ENCODE results near the gene DDX25.
"Not testable (repeated sequence)": the region's sequence is repeated elsewhere in the genome, so short reads cannot be mapped to it uniquely, and the experiment has no call there.

Gene DDX25

DNA sequence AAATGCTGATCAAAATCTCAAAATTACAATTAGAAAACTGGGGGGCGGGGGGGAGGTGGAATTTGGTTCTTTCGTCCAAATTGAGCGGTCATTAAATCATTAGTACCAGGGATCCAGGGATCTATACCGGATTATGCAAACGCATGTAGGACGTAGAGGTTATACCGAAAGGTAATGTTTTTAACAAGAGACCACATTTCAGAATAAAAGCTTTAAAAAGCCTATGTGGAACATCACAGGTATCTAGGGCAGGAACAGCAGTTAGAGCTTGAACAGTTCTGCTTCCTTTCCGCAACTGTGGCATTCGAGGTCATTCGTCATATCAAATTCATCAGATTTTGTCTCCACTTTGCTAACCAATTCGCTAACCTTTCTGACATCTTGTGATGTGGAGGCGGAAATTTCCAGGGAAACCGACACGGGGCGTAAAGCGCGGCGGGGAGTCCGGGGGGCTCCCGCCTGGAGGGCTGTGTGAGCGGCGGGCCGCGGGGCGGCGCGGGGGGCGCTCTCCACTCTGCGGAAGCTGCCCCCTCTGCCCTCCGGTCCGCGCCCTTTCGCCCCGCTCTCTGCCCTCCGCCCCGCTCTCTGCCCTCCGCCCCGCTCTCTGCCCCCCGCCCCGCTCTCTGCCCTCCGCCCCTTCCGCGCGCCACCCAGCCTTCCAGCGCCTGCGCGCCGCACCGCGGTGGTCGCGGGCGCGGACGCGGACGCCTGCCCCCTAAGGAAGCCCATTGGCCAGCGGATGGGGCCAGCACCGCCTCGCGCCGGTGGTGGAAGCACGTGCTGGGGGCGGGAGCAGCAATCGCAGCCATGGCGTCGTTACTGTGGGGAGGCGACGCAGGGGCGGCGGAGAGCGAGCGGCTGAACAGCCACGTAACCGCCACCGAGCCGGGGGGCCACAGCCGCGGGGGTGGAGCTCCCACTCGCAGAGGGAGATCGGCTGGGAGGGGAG lies at the start of gene DDX25:
DDX25 (plus strand) TSS at position 798 of the 949 bp plus-strand sequence; CDS start at position 808, 10 bp downstream.
- DNase-seq = peak; percentile 32

- not testable (repeated sequence) for DNase-seq
These were observed 46.6 kb upstream of the DDX25 start for GRCh38 chr11:125857670-125858069.

DNA sequence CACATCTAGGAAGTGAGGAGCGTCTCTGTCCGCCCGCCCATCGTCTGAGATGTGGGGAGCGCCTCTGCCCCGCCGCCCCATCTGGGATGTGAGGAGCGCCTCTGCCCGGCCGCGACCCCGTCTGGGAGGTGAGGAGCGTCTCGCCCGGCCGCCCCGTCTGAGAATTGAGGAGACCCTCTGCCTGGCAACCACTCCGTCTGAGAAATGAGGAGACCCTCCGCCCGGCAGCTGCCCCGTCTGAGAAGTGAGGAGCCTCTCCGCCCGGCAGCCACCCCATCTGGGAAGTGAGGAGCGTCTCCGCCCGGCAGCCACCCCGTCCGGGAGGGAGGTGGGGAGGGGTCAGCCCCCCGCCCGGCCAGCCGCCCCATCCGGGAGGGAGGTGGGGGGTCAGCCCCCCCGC lies 41.5 kb upstream of the DDX25 start:
- DNase-seq = not testable (repeated sequence)

DNA sequence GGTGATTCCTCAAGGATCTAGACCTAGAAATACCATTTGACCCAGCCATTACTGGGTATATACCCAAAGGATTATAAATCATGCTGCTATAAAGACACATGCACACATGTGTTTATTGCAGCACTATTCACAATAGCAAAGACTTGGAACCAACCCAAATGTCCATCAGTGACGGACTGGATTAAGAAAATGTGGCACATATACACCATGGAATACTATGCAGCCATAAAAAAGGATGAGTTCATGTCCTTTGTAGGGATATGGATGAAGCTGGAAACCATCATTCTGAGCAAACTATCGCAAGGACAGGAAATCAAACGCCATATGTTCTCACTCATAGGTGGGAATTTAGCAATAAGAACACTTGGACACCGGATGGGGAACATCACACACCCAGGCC lies 39.0 kb upstream of the DDX25 start:
- DNase-seq = not testable (repeated sequence)

- DNase-seq = no peak
These were observed 34.8 kb upstream of the DDX25 start for GRCh38 chr11:125869521-125869920.

GRCh38 chr11:125871391-125872137 lies 32.7 kb upstream of the DDX25 start:
- no peak for DNase-seq

- DNase-seq = no peak
These were observed 32.2 kb upstream of the DDX25 start for GRCh38 chr11:125872138-125872491.

DNA sequence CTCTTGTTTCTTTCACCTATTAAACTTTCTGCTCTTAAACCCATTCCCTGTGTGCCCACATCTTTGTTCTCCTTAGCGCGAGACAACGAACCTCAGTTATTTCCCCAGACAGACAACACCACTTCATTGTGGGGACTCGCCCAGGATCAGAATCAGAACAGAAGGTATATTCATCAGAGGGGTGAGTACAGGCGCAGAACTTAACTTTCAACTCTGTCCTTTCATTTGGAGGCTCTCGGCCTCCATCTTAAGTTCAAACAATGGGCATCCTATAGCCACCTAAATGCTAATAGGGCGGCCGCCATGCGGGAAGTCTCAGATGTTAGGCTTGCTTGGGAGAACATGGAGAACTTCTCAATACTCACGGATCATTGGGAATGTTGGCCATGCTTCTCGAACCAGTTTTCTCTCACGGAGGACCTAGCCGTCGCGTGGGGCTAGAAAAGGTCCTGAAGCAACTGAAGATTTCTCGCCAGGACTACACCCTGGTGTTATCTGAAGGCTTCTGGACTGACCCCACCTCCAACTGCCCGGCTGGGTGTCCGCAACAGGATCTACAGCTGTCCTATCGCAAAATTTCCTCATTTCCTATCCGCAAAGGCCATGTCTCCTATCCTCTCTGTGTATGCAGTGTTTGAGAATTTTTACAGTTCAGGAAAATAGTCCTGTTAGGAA lies 30.3 kb upstream of the DDX25 start:
- no peak for DNase-seq

DNA sequence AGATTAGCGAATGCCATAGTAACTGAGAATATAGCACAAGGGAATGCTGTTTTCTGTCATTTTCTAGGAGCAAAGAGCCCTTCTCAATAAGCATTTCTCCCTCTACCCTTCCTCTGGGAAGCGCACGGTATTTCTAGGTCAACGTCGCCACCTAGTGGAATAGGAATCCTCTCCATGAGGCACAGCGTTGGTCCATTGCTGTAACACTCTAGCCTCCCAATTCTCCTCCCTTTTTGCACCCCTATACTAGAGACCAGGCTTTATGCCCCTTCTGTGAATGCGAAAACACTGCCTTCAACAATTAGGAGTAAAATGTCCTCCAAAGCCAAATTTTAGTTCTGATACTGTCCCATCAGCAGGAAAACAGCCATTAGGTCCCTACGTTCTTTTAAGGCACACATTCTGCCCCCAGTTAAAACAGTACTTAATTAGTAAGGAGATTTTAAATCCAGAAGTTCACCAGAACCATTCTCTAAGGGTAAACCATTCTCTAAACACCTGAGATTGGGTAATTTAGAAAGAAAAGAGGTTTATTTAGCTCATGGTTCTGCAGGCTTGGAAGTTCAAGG lies 29.7 kb upstream of the DDX25 start:
- peak; percentile 16 for DNase-seq

GRCh38 chr11:125881291-125881690 lies 23.0 kb upstream of the DDX25 start:
- DNase-seq = no peak

DNA sequence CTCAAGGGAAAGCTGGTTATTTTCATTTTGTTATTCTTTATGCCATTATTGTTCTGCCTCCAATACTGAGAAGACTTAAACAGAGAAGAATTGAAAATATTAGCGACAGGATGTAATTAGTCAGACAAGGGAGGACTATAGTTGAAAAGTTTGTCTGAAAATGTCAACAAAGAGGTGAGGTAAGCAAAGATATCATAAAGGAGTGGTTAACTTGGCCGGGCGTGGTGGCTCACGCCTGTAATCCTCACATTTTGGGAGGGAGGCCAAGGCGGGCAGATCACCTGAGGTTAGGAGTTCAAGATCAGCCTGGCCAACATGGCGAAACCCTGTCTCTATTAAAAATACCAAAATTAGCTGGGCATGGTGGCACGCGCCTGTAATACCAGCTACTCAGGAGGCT lies 20.9 kb upstream of the DDX25 start:
- no peak for DNase-seq

DNA sequence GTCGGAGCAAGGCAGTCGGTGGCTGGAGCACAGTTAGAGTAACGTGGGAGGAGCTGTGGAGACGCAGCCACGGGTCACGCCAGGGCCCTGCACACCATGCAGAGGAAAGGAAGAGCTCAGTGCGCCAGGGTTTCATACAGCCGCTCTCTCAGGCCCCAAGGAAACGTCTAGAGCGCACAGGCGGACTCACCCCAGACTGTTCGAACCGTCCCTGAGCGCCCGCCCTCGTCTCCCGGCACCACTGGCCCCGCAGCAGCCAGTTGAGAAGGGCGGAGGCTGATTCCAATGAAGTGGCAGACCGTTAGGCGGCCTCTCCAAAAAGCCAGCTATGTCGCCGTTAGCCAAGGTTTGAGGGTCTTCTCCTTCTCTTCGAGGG lies 17.3 kb upstream of the DDX25 start:
- DNase-seq = peak; percentile 62

GRCh38 chr11:125887373-125888324 lies 16.7 kb upstream of the DDX25 start, which contains the start of gene HYLS1:
Gene HYLS1, plus strand, starts transcription at chr11:125887668. Its CDS starts 11,701 bp downstream, at chr11:125899369.
- peak; percentile 97 for DNase-seq

DNA sequence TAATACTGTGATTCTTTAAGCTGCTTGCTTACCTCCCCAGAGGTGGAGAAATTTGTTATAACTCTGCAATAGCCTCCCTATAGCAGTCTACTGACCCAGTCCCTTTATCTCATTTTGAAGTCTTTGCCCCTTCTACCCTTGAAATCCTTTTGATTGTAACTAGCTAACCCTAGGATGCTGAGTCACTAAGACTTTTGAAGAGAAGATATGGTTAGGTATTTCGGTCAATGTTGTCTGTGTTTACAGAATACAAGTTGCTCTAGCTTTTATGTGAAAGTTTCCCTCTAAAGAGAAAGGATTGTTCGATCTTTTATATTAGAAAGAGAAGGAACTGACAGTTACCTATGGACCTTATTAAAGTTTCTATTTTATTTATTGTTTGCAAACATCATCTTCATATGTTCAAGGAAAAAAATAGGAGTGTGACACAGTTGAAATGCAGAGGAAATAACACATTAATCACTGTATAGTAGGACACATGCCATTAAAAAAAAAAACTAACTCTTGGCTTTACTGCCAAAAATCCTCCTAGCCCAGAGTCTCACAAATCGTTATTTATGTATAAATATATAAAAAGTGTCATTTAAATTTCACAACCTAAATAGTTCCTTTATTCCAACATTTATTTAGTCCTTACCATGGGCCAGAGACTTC lies 13.7 kb upstream of the DDX25 start:
- no peak for DNase-seq

DNA sequence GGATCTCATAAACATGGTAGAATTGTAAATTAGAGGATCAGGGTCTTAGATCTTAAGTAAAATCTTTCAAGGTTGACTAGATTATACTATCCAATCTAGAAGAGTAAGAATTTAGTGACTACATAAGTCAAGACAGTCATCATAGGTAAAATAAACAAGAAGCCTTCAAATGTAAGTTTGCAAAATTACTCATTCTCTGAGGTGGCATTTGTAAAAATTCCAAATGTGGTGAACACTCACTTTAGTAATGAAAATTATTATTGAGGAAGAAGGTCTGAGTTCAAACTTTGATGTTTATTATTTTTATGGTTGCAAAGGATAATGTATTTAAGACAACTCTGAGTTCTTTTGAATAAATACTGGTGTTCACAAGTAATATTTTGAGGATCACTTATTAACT lies 12.2 kb upstream of the DDX25 start:
- no peak for DNase-seq

DNA sequence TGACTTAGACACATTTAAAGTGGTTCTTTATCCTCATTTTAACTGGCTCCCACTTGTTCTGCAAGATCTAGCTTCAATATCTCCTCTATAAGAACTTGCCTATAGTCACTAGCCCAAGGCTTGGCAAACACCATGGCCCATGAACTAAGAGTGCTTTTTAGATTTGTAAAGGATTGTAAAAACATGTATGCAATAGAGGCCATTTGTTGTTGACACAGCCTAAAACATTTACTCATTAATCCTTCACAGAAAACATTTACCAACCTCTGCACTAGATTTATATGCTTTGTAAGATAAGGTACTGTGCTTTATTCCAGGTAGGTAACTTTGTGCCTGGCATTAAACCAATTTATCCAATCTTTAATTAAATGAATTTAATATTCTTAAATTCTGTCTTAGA lies 11.3 kb upstream of the DDX25 start:
- no peak for DNase-seq

GRCh38 chr11:125901872-125902271 lies 2.4 kb upstream of the DDX25 start:
- no peak for DNase-seq

DNA sequence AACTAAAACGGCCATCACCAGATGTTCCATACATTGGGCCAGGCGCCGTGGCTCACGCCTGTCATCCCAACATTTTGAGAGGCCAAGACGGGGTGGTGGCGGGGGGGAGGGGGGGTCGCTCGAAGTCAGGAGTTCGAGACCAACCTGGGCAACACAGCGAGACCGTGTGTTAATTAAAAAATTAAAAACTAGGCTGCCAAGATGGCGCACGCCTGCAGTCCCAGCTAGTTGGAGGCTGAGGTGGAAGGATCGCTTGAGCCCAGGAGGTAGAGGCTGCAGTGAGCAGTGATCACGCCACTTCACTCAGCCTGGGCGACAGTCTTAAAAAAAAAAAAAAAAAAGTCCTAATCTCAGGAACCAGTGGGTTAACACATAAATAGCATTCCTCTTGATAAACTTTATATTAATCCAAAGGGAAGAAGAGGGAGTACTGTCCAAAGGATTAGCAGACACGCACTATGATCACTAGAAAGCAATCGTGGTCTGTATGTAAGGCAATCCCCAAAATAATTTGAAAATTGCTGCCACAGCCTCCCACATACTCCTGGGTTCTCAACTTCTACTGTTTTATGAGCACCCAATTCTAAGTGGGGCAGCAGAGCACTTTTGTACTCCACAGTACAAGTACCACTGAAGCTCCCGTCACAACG lies 1.9 kb upstream of the DDX25 start:
- DNase-seq = no peak

GRCh38 chr11:125902927-125903710 lies 1.2 kb upstream of the DDX25 start, which contains the start of gene PUS3:
Gene PUS3, minus strand, starts transcription at chr11:125903206. Its CDS starts 6,922 bp downstream, at chr11:125896284.
- peak; percentile 82 for DNase-seq

DNA sequence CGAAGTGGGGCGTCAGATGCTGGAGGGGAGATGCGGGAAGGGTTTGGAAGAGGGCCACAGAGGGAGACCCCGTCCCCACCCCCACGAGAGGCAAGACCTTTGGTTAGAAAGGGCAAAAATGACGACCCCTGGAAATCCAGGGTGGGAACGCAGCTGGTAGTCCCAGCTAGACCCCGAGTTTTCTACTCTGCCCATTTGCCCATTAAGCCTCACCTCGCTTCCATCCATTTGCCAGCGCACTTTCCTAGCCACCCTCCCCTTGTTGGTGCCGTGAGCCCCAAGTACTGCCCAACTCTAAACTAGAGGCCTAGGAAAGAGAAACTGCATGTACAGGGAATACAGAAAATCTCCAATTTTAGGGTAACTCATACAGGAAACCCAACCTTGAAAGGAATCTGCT lies 370 bp downstream of the DDX25 start:
- no peak for DNase-seq
